H9 (cell line): ENCODE data around the gene C6orf52. TPM values are rescaled to one million over a fixed set of nuclear protein-coding genes. Genes with fewer than 3 reads are reported as not detected.

Source experiments
- DNase-seq: peaks from one replicate; pipeline ENCODE4 v3.0.0-alpha.2; 2017
- H2AFZ ChIP-seq: one replicate; pipeline ENCODE4 v1.6.1; 2013; ENCODE audit warnings: mild to moderate bottlenecking, low read length, control low read depth, moderate library complexity
- H2AK5ac ChIP-seq: 2 replicates; pipeline ENCODE4 v1.6.1; 2013; ENCODE audit warnings: low read length, control low read depth, mixed read lengths; ENCODE audit not compliant: insufficient read length
- H2BK120ac ChIP-seq: one replicate; pipeline ENCODE4 v1.6.1; 2013; ENCODE audit warnings: low read depth, mild to moderate bottlenecking, low read length, control low read depth, inconsistent platforms; ENCODE audit not compliant: poor library complexity, severe bottlenecking
- H2BK12ac ChIP-seq: 2 replicates; pipeline ENCODE4 v1.6.1; 2013; ENCODE audit warnings: low read length, control low read depth, mixed read lengths, low read depth; ENCODE audit not compliant: insufficient read length
- H2BK15ac ChIP-seq: 2 replicates; pipeline ENCODE4 v1.6.1; 2013; ENCODE audit warnings: low read depth, low read length, control low read depth
- H2BK20ac ChIP-seq: one replicate; pipeline ENCODE4 v1.6.1; 2013; ENCODE audit warnings: low read depth, mild to moderate bottlenecking, low read length, control low read depth, inconsistent platforms; ENCODE audit not compliant: poor library complexity, severe bottlenecking
- H2BK5ac ChIP-seq: 2 replicates; pipeline ENCODE4 v1.6.1; 2013; ENCODE audit warnings: low read length, control low read depth, mixed read lengths; ENCODE audit not compliant: insufficient read length
- H3K14ac ChIP-seq: 2 replicates; pipeline ENCODE4 v1.6.1; 2013; ENCODE audit warnings: low read length, control low read depth; ENCODE audit not compliant: insufficient read depth
- H3K18ac ChIP-seq: 2 replicates; pipeline ENCODE4 v1.6.1; 2013; ENCODE audit warnings: low read depth, mild to moderate bottlenecking, mixed read lengths, low read length, control low read depth; ENCODE audit not compliant: insufficient read length
- H3K23ac ChIP-seq: 2 replicates; pipeline ENCODE4 v1.6.1; 2013; ENCODE audit warnings: low read length, control low read depth, mixed read lengths, low read depth; ENCODE audit not compliant: insufficient read length
- H3K23me2 ChIP-seq: 2 replicates; pipeline ENCODE4 v1.6.1; 2013; ENCODE audit warnings: low read depth, mild to moderate bottlenecking, mixed read lengths, low read length, control low read depth; ENCODE audit not compliant: insufficient read length, poor library complexity, severe bottlenecking
- H3K27ac ChIP-seq: 2 replicates; pipeline ENCODE4 v1.5.1; 2013; ENCODE audit warnings: low read length, control low read depth, mixed read lengths, low read depth; ENCODE audit not compliant: insufficient read length
- H3K27me3 ChIP-seq: 2 replicates; pipeline ENCODE4 v1.6.1; 2013; ENCODE audit warnings: low read length, control low read depth, inconsistent platforms; ENCODE audit not compliant: insufficient read depth
- H3K4ac ChIP-seq: 2 replicates; pipeline ENCODE4 v1.6.1; 2013; ENCODE audit warnings: low read depth, mild to moderate bottlenecking, control low read depth, inconsistent platforms, low read length, moderate library complexity
- H3K4me1 ChIP-seq: 2 replicates; pipeline ENCODE4 v1.6.1; 2013; ENCODE audit warnings: low read length, control low read depth, inconsistent platforms; ENCODE audit not compliant: insufficient read depth
- H3K4me2 ChIP-seq: 2 replicates; pipeline ENCODE4 v1.6.1; 2013; ENCODE audit warnings: low read length, control low read depth, mixed read lengths; ENCODE audit not compliant: insufficient read length, insufficient read depth
- H3K56ac ChIP-seq: 2 replicates; pipeline ENCODE4 v1.6.1; 2013; ENCODE audit warnings: low read depth, mild to moderate bottlenecking, mixed read lengths, low read length, control low read depth; ENCODE audit not compliant: insufficient read length
- H3K79me1 ChIP-seq: 2 replicates; pipeline ENCODE4 v1.6.1; 2013; ENCODE audit warnings: low read depth, mild to moderate bottlenecking, moderate library complexity, low read length, control low read depth, inconsistent platforms; ENCODE audit not compliant: insufficient read depth, poor library complexity, severe bottlenecking
- H3K79me2 ChIP-seq: 2 replicates; pipeline ENCODE4 v1.6.1; 2013; ENCODE audit warnings: low read length, control low read depth, inconsistent platforms; ENCODE audit not compliant: insufficient read depth
- H3K9ac ChIP-seq: 2 replicates; pipeline ENCODE4 v1.6.1; 2013; ENCODE audit warnings: low read length, control low read depth, mixed read lengths; ENCODE audit not compliant: insufficient read length; ENCODE audit errors: extremely low read depth
- H3K9me3 ChIP-seq: one replicate; pipeline ENCODE4 v1.6.1; 2013; ENCODE audit warnings: low read depth, low read length, inconsistent platforms; ENCODE audit not compliant: control insufficient read depth
- H3T11ph ChIP-seq: one replicate; pipeline ENCODE4 v1.6.1; 2013; ENCODE audit warnings: mild to moderate bottlenecking, low read length, control low read depth, inconsistent platforms
- H4K20me1 ChIP-seq: one replicate; pipeline ENCODE4 v1.6.1; 2013; ENCODE audit not compliant: control insufficient read depth, insufficient read length, insufficient read depth
- H4K5ac ChIP-seq: 2 replicates; pipeline ENCODE4 v1.6.1; 2013; ENCODE audit warnings: low read depth, mild to moderate bottlenecking, mixed read lengths, low read length, control low read depth; ENCODE audit not compliant: insufficient read length
- H4K8ac ChIP-seq: replicated peaks from 2 replicates; pipeline ENCODE4 v1.6.1; 2013; ENCODE audit warnings: low read length, control low read depth, mixed read lengths, low read depth; ENCODE audit not compliant: insufficient read length
- H4K91ac ChIP-seq: 2 replicates; pipeline ENCODE4 v1.6.1; 2013; ENCODE audit warnings: low read depth, mild to moderate bottlenecking, moderate library complexity, mixed read lengths, low read length, control low read depth; ENCODE audit not compliant: insufficient read length
- H3K27ac Mint-ChIP-seq, 3 experiments: 2 replicates in 2 of 3; 3 replicates in 1 of 3; pipeline ENCODE4 v1.8.0; 2020 to 2021; ENCODE audit warnings: mixed read lengths in 3 of 3, mild to moderate bottlenecking in 1 of 3, moderate library complexity in 1 of 3
- H3K27me3 Mint-ChIP-seq: 2 replicates; pipeline ENCODE4 v1.8.0; 2021; ENCODE audit warnings: low read depth, mild to moderate bottlenecking, moderate library complexity, mixed read lengths
- H3K36me3 Mint-ChIP-seq, 3 experiments: 2 replicates in 2 of 3; 3 replicates in 1 of 3; pipeline ENCODE4 v1.8.0; 2020 to 2021; ENCODE audit warnings: low read depth in 3 of 3, mixed read lengths in 3 of 3; ENCODE audit not compliant: insufficient read depth in 1 of 3
- H3K4me1 Mint-ChIP-seq, 2 experiments: 2 replicates each; pipeline ENCODE4 v1.8.0; 2020; ENCODE audit warnings: mixed read lengths in 2 of 2
- H3K4me3 Mint-ChIP-seq, 2 experiments: 2 replicates in 1 of 2; 3 replicates in 1 of 2; pipeline ENCODE4 v1.8.0; 2020 to 2021; ENCODE audit warnings: mild to moderate bottlenecking in 2 of 2, mixed read lengths in 2 of 2, moderate library complexity in 1 of 2
- H3K9me3 Mint-ChIP-seq, 2 experiments: 2 replicates in 1 of 2; 3 replicates in 1 of 2; pipeline ENCODE4 v1.8.0; 2020; ENCODE audit warnings: mild to moderate bottlenecking in 2 of 2, mixed read lengths in 2 of 2, moderate library complexity in 1 of 2
- CTCF ChIP-seq: fragments of 200-600 bp; sonication (generic); conservative IDR thresholded peaks from 3 replicates; pipeline ENCODE4 v1.8.0; 2021; ENCODE audit warnings: antibody characterized with exemption, mild to moderate bottlenecking
- WGBS: extraction: QIAGEN DNeasy Blood & Tissue Kit; methylation state at CpG from one replicate; pipeline ENCODE4 v1.1.7; 2013; ENCODE audit warnings: missing lambda C conversion rate, low lambda C conversion rate, mixed read lengths; ENCODE audit not compliant: insufficient read length; ENCODE audit errors: extremely low coverage; 5-methylcytosine and 5-hydroxymethylcytosine counted together
- total RNA-seq: library from RNA; stranded (reverse); gene quantifications from 2 replicates; pipeline ENCODE4 v1.2.1, GENCODE V29; 2021

C6orf52 gene
- total RNA-seq, 1 experiment from 2014 or later: 1.8 TPM

GRCh38 chr6:10662742-10663141, 31.7 kb downstream of the C6orf52 start:
- H2BK5ac ChIP-seq: no peak overlapping the region
- H4K5ac ChIP-seq: no peak overlapping the region
- Mint-ChIP-seq H3K9me3 (peaks cover 3 to 14% of the 10 kb centered on the region in 2 experiments; a peak in 3 of 5 replicates), H3K27me3 (peaks cover 7% of the 10 kb centered on the region), H3K4me3 (no peak overlapping the region), H3K27ac (no peak overlapping the region), H3K36me3 (peaks cover 0 to 2% (median 0%) of the 10 kb centered on the region in 3 experiments; a peak in 4 of 7 replicates), H3K4me1 (peaks cover 0 to 6% of the 10 kb centered on the region in 2 experiments; a peak in 2 of 4 replicates)
- H3K14ac ChIP-seq: no peak overlapping the region
- H2AFZ ChIP-seq: no peak overlapping the region
- no peak overlapping the region for H3K4ac ChIP-seq
- no peak overlapping the region for H3K4me2 ChIP-seq
- no peak overlapping the region for H2BK15ac ChIP-seq
- no peaks in the 10 kb centered on the region for H3K79me1 ChIP-seq
- H3K56ac ChIP-seq: no peak overlapping the region
- H2BK12ac ChIP-seq: no peak overlapping the region
- no peak overlapping the region for H2BK120ac ChIP-seq
- no peak overlapping the region for H3K27ac ChIP-seq
- H4K91ac ChIP-seq: no peak overlapping the region
- no peak for DNase-seq
- no peaks in the 10 kb centered on the region for H3K79me2 ChIP-seq
- no peak overlapping the region for H3T11ph ChIP-seq
- no peak overlapping the region for H3K23ac ChIP-seq
- H3K23me2 ChIP-seq: no peaks in the 10 kb centered on the region
- H3K9ac ChIP-seq: no peak overlapping the region
- H4K20me1 ChIP-seq: no peaks in the 10 kb centered on the region
- H4K8ac ChIP-seq: no peak overlapping the region
- TF ChIP-seq CTCF: no peak
- H3K18ac ChIP-seq: no peak overlapping the region
- H3K9me3 ChIP-seq: no peaks in the 10 kb centered on the region
- H2AK5ac ChIP-seq: no peak overlapping the region
- no peak overlapping the region for H2BK20ac ChIP-seq
- no peaks in the 10 kb centered on the region for H3K4me1 ChIP-seq
- H3K27me3 ChIP-seq: no peaks in the 10 kb centered on the region
- WGBS: no CpG with 5 or more reads among the region's 2 CpGs
